H1 (cell line): ENCODE results near the gene CXCL17. TPM values are rescaled to one million over a fixed set of nuclear protein-coding genes. Genes with fewer than 3 reads are reported as not detected.

Experiments
- CTCF ChIA-PET: fragments of 300-600 bp; sonication (Branson Sonifier 250); formaldehyde crosslinking; loops from one replicate; lab custom pipeline; 2021; ENCODE audit not compliant: partially characterized antibody; lab: Charles Lee
- POLR2A ChIA-PET: fragments of 300-600 bp; sonication (Branson Sonifier 250); formaldehyde crosslinking; loops from one replicate; lab custom pipeline; 2021; ENCODE audit warnings: inconsistent platforms; ENCODE audit not compliant: partially characterized antibody; lab: Charles Lee
- DNase-seq, 2 experiments: peaks; one replicate each; pipeline versions ENCODE4 v3.0.0 to v3.0.0-alpha.2; 2010 to 2022; ENCODE audit warnings: low spot score in 2 of 2, low read depth in 1 of 2, mixed read lengths in 1 of 2
- FAIRE-seq: peaks from 2 replicates; lab custom pipeline; 2011; peaks lifted over from hg19 to GRCh38; lab: Jason Lieb, UNC
- H2AFZ ChIP-seq: 2 replicates; pipeline ENCODE4 v1.8.1; 2012; ENCODE audit warnings: low read length, inconsistent platforms
- H2AK5ac ChIP-seq: 2 replicates; pipeline ENCODE4 v1.6.1; 2013; ENCODE audit warnings: low read depth, low read length
- H2BK120ac ChIP-seq: replicated peaks from 2 replicates; pipeline ENCODE3; 2013; ENCODE audit warnings: low read depth, low read length, inconsistent platforms
- H2BK12ac ChIP-seq: 2 replicates; pipeline ENCODE4 v1.6.1; 2013; ENCODE audit warnings: low read depth, low read length
- H2BK15ac ChIP-seq: 2 replicates; pipeline ENCODE4 v1.6.1; 2013; ENCODE audit warnings: low read length
- H2BK20ac ChIP-seq: 2 replicates; pipeline ENCODE4 v1.6.1; 2013; ENCODE audit warnings: low read length
- H2BK5ac ChIP-seq: 2 replicates; pipeline ENCODE4 v1.6.1; 2013; ENCODE audit warnings: low read depth, low read length
- H3K14ac ChIP-seq: 2 replicates; pipeline ENCODE4 v1.6.1; 2013; ENCODE audit warnings: inconsistent platforms; ENCODE audit not compliant: insufficient read length
- H3K18ac ChIP-seq: 2 replicates; pipeline ENCODE4 v1.6.1; 2013; ENCODE audit warnings: low read length; ENCODE audit errors: extremely low read depth
- H3K23ac ChIP-seq: 2 replicates; pipeline ENCODE4 v1.6.1; 2013; ENCODE audit warnings: inconsistent platforms; ENCODE audit not compliant: insufficient read length
- H3K23me2 ChIP-seq: 2 replicates; pipeline ENCODE4 v1.6.1; 2013; ENCODE audit warnings: low read depth, low read length
- H3K27ac ChIP-seq: 2 replicates; pipeline ENCODE4 v1.6.1; 2011; ENCODE audit warnings: low read depth, low read length, inconsistent platforms
- H3K27me3 ChIP-seq, 4 experiments: replicated peaks in 1 of 4; 1 replicate in 1 of 4; 2 replicates in 3 of 4; pipeline versions ENCODE4 v1.6.1 to v1.8.1; 2011 to 2013; ENCODE audit warnings: low read length in 3 of 4, mild to moderate bottlenecking in 3 of 4, inconsistent platforms in 2 of 4, mixed read lengths in 2 of 4, moderate library complexity in 1 of 4; ENCODE audit not compliant: control insufficient read depth in 3 of 4, insufficient read depth in 3 of 4; ENCODE audit errors: extremely low read depth in 1 of 4
- H3K36me3 ChIP-seq, 4 experiments: 2 replicates each; pipeline versions ENCODE4 v1.6.1 to v1.8.1; 2011 to 2013; ENCODE audit warnings: mild to moderate bottlenecking in 4 of 4, low read length in 3 of 4, moderate library complexity in 2 of 4, control low read depth in 1 of 4, inconsistent platforms in 1 of 4; ENCODE audit not compliant: insufficient read depth in 4 of 4, control insufficient read depth in 2 of 4
- H3K4ac ChIP-seq: replicated peaks from 2 replicates; pipeline ENCODE3; 2013; ENCODE audit warnings: low read length, low read depth, mixed read lengths, inconsistent platforms; ENCODE audit not compliant: insufficient read length
- H3K4me1 ChIP-seq, 4 experiments: replicated peaks in 1 of 4; 1 replicate in 1 of 4; 2 replicates in 3 of 4; pipeline versions ENCODE4 v1.6.1 to v1.8.1; 2011 to 2013; ENCODE audit warnings: low read length in 3 of 4, inconsistent platforms in 2 of 4, mixed read lengths in 1 of 4; ENCODE audit not compliant: insufficient read depth in 4 of 4, control insufficient read depth in 3 of 4
- H3K4me2 ChIP-seq, 2 experiments: 2 replicates each; pipeline versions ENCODE4 v1.6.1 to v1.8.1; 2011 to 2013; ENCODE audit warnings: low read depth in 2 of 2, low read length in 2 of 2, control low read depth in 1 of 2, inconsistent platforms in 1 of 2, mild to moderate bottlenecking in 1 of 2; ENCODE audit not compliant: insufficient read depth in 1 of 2
- H3K4me3 ChIP-seq, 4 experiments: fragments of 200-600, 300-600 bp in 1 of 4; sonication (generic), shearing (Covaris generic), sonication (Bioruptor Twin) in 1 of 4; 2 replicates each; pipeline versions ENCODE4 v1.5.1 to v1.8.1; 2011 to 2016; ENCODE audit warnings: low read length in 4 of 4, low read depth in 3 of 4, control low read depth in 2 of 4, inconsistent platforms in 2 of 4, mild to moderate bottlenecking in 2 of 4, mixed read lengths in 1 of 4, moderate library complexity in 1 of 4; ENCODE audit not compliant: insufficient read depth in 2 of 4; ENCODE audit errors: extremely low read depth in 1 of 4
- H3K56ac ChIP-seq: replicated peaks from 2 replicates; pipeline ENCODE3; 2013; ENCODE audit warnings: low read depth, mild to moderate bottlenecking, mixed read lengths, low read length, inconsistent platforms; ENCODE audit not compliant: insufficient read length
- H3K79me1 ChIP-seq: 2 replicates; pipeline ENCODE4 v1.6.1; 2013; ENCODE audit warnings: low read depth, low read length, control low read depth
- H3K79me2 ChIP-seq, 2 experiments: 2 replicates each; pipeline versions ENCODE4 v1.6.1 to v1.8.1; 2012 to 2013; ENCODE audit warnings: low read length in 2 of 2, mild to moderate bottlenecking in 2 of 2, inconsistent platforms in 1 of 2; ENCODE audit not compliant: insufficient read depth in 2 of 2, control insufficient read depth in 1 of 2
- H3K9ac ChIP-seq, 4 experiments: replicated peaks in 1 of 4; 1 replicate in 1 of 4; 2 replicates in 3 of 4; pipeline versions ENCODE4 v1.6.1 to v1.8.1; 2011 to 2013; ENCODE audit warnings: low read depth in 3 of 4, low read length in 3 of 4, control low read depth in 2 of 4, mild to moderate bottlenecking in 2 of 4, moderate library complexity in 2 of 4, inconsistent platforms in 1 of 4; ENCODE audit errors: extremely low read depth in 1 of 4
- H3K9me3 ChIP-seq, 2 experiments: 2 replicates each; pipeline versions ENCODE4 v1.6.1 to v1.8.1; 2012 to 2013; ENCODE audit warnings: mild to moderate bottlenecking in 2 of 2, moderate library complexity in 2 of 2, control low read depth in 1 of 2, inconsistent platforms in 1 of 2, low read depth in 1 of 2, low read length in 1 of 2, mixed read lengths in 1 of 2; ENCODE audit not compliant: insufficient read depth in 2 of 2
- H4K20me1 ChIP-seq, 2 experiments: replicated peaks in 1 of 2; 2 replicates each; pipeline versions ENCODE3 to v1.8.1; 2011 to 2013; ENCODE audit warnings: inconsistent platforms in 2 of 2, low read length in 2 of 2, mild to moderate bottlenecking in 1 of 2; ENCODE audit not compliant: insufficient read depth in 2 of 2, control insufficient read depth in 1 of 2
- H4K5ac ChIP-seq: 2 replicates; pipeline ENCODE4 v1.6.1; 2013; ENCODE audit warnings: low read length, low read depth, mixed read lengths, inconsistent platforms; ENCODE audit not compliant: insufficient read length
- H4K8ac ChIP-seq: 2 replicates; pipeline ENCODE4 v1.8.0; 2013; ENCODE audit warnings: mild to moderate bottlenecking, moderate library complexity, low read length, inconsistent platforms; ENCODE audit not compliant: insufficient read depth; ENCODE audit errors: extremely low read depth
- H4K91ac ChIP-seq: replicated peaks from 2 replicates; pipeline ENCODE3; 2013; ENCODE audit warnings: low read length, mixed read lengths, inconsistent platforms; ENCODE audit not compliant: insufficient read length
- BCL11A ChIP-seq, 2 experiments: IDR thresholded peaks; one replicate each; pipeline ENCODE4 v1.6.1; 2011; ENCODE audit warnings: low read depth in 2 of 2, low read length in 2 of 2, mild to moderate bottlenecking in 2 of 2
- CBX8 ChIP-seq: fragments of 300-800, 300-1000 bp; sonication (generic); IDR thresholded peaks from 2 replicates; pipeline ENCODE4 v1.7.1; 2016; ENCODE audit warnings: low read depth, low read length, borderline replicate concordance
- EP300 ChIP-seq, 2 experiments: IDR thresholded peaks; 1 replicate in 1 of 2; 2 replicates in 1 of 2; pipeline ENCODE4 v1.6.1; 2011 to 2012; ENCODE audit warnings: low read depth in 2 of 2, low read length in 2 of 2, mild to moderate bottlenecking in 2 of 2, borderline replicate concordance in 1 of 2, inconsistent platforms in 1 of 2, moderate library complexity in 1 of 2
- FOSL1 ChIP-seq: IDR thresholded peaks from 2 replicates; pipeline ENCODE4 v1.6.1; 2011; ENCODE audit warnings: mild to moderate bottlenecking, low read depth, low read length, moderate library complexity; ENCODE audit not compliant: insufficient read depth
- HDAC6 ChIP-seq: IDR thresholded peaks from one replicate; pipeline ENCODE4 v1.7.1; 2012; ENCODE audit warnings: low read depth, mild to moderate bottlenecking, inconsistent platforms, low read length, moderate library complexity
- KDM5A ChIP-seq: fragments of 200-600 bp; IDR thresholded peaks from 2 replicates; pipeline ENCODE4 v1.7.1; 2012; ENCODE audit warnings: mild to moderate bottlenecking, low read length, inconsistent platforms, mixed read lengths
- NANOG ChIP-seq: IDR thresholded peaks from 2 replicates; pipeline ENCODE4 v1.6.1; 2011; ENCODE audit warnings: low read length, low read depth, mild to moderate bottlenecking, inconsistent platforms; ENCODE audit not compliant: insufficient read depth, poor library complexity, severe bottlenecking
- POLR2AphosphoS5 ChIP-seq: IDR thresholded peaks from 2 replicates; pipeline ENCODE4 v1.6.1; 2011; ENCODE audit warnings: low read depth, low read length
- RFX5 ChIP-seq: IDR thresholded peaks from 2 replicates; pipeline ENCODE4 v1.6.1; 2011; ENCODE audit warnings: low read depth, low read length, improper control_type of control experiment, borderline replicate concordance
- SAP30 ChIP-seq: fragments of 300-600 bp; sonication (generic); IDR thresholded peaks from 2 replicates; pipeline ENCODE4 v1.7.1; 2012; ENCODE audit warnings: low read length, moderate library complexity, mild to moderate bottlenecking, inconsistent platforms; ENCODE audit not compliant: insufficient read depth, insufficient replicate concordance
- SP1 ChIP-seq: IDR thresholded peaks from 2 replicates; pipeline ENCODE4 v1.6.1; 2011; ENCODE audit warnings: low read depth, low read length
- SP4 ChIP-seq: IDR thresholded peaks from 2 replicates; pipeline ENCODE4 v1.6.1; 2012; ENCODE audit warnings: low read length, inconsistent platforms
- TCF12 ChIP-seq: IDR thresholded peaks from 2 replicates; pipeline ENCODE4 v1.6.1; 2011; ENCODE audit warnings: low read depth, mild to moderate bottlenecking, low read length
- WGBS, 2 experiments: shearing (Covaris generic) in 1 of 2; methylation state at CpG; one replicate each; pipeline versions ENCODE4 v1.1.6 to v1.1.7; 2013 to 2015; ENCODE audit warnings: low lambda C conversion rate in 2 of 2, mixed read lengths in 2 of 2, inconsistent platforms in 1 of 2, low coverage in 1 of 2, missing lambda C conversion rate in 1 of 2; ENCODE audit not compliant: insufficient replicate concordance in 2 of 2, insufficient coverage in 1 of 2, insufficient read length in 1 of 2; ENCODE audit errors: extremely low coverage in 1 of 2, missing lambda C conversion rate in 1 of 2; 5-methylcytosine and 5-hydroxymethylcytosine counted together
- polyA plus RNA-seq, 7 experiments: library from polyadenylated mRNA; depleted of rRNA in 3 of 7; stranded (reverse) in 5 of 7; unstranded in 2 of 7; fragments of >200 nt in 5 of 7; fragments of 200-250 nt in 2 of 7; gene quantifications; 1 replicate in 5 of 7; 2 replicates in 1 of 7; 4 replicates in 1 of 7; pipeline versions ENCODE4 v1.2.1 to v1.2.3, GENCODE V29; 2011 to 2013; ENCODE audit warnings: missing spikeins in 2 of 7, mixed read lengths in 2 of 7
- total RNA-seq: library from RNA; stranded (reverse); fragmentation: NEBNext Ultra II Directional; extraction: Animal tissue kit (Norgen Biotek cat#: 25700); gene quantifications from 2 replicates; pipeline ENCODE4 v1.2.1, GENCODE V29; 2021
- TF ChIP-seq, protein P1 (sequence below): IDR thresholded peaks from 2 replicates; pipeline ENCODE4 v1.6.1; 2011; ENCODE audit warnings: low read depth, mild to moderate bottlenecking, low read length; ENCODE audit not compliant: insufficient read depth

Gene CXCL17
- total and polyA plus RNA-seq, 2 of the 8 experiments (the other 6 are each of a cell fraction or from before 2014, with no cell fraction given), result not detected

DNA sequence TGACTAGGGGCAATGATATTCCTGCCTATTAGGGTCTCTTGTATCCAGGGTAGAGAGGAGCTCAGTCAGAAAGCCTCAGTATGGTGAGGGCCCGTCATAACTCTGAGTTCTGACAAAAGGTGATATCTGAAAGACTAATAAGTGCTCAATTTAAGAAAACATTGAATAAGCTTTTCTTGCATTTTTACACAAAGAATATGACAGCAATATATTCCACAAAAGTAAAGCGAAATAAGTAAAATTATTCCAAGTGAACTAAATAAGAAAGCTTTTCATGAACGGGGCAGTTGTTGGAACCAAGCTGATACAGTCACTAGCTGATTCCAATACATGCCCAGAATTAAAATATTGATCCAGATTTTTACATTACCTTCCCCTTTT lies 45.0 kb upstream of the CXCL17 start:
- Histone ChIP-seq H3K18ac (no peak overlapping the region), H2AK5ac (no peak overlapping the region), H2BK12ac (no peak overlapping the region), H3K9ac (no peak overlapping the region), H3K36me3 (no peaks in the 10 kb centered on the region), H3K27ac (no peak overlapping the region), H3K56ac (no peak overlapping the region), H2AFZ (no peak overlapping the region), H4K20me1 (no peaks in the 10 kb centered on the region), H3K79me2 (no peaks in the 10 kb centered on the region), H3K4me3 (no peak overlapping the region), H2BK120ac (no peak overlapping the region), H3K4ac (no peak overlapping the region), H3K27me3 (no peaks in the 10 kb centered on the region), H3K9me3 (no peaks in the 10 kb centered on the region), H4K91ac (no peak overlapping the region), H2BK20ac (no peak overlapping the region), H3K79me1 (no peaks in the 10 kb centered on the region), H3K23ac (no peak overlapping the region), H2BK15ac (no peak overlapping the region), H2BK5ac (no peak overlapping the region), H3K14ac (no peak overlapping the region), H4K8ac (no peak overlapping the region), H3K4me2 (no peak overlapping the region), H4K5ac (no peak overlapping the region), H3K23me2 (no peaks in the 10 kb centered on the region), H3K4me1 (peaks cover 0 to 4% (median 1%) of the 10 kb centered on the region in 4 experiments; a peak in 3 of 7 replicates)
- POLR2A ChIA-PET, result interaction anchor here (1.3 to 1.8 kb wide), 2 partner anchors 11 to 13 kb away, joined by 3 to 5 read pairs; no protein-coding TSS in a partner anchor
- CTCF ChIA-PET, result interaction anchor here (0.7 to 5.3 kb wide), 6 partner anchors 36 to 76 kb away, joined by 3 to 23 read pairs (median 4); partner anchors contain the start of gene CEACAM1
- FAIRE-seq (no peak), DNase-seq (no peak)
- 78% methylated on average over 3 of the region's 3 CpGs; no CpG with 5 or more reads in 1 of the 2 experiments for WGBS, 2 experiments
- TF ChIP-seq CBX8 (no peak), BCL11A (IDR thresholded peaks at IDR 0.05; ENCODE audit: low read depth in 2 of 2, low read length in 2 of 2) (no peak), SP4 (no peak), TCF12 (no peak), HDAC6 (no peak), FOSL1 (no peak), POLR2AphosphoS5 (no peak), EP300 (IDR thresholded peaks at IDR 0.05; ENCODE audit: borderline replicate concordance in 1 of 2, low read depth in 2 of 2, low read length in 2 of 2) (no peak), KDM5A (no peak), SP1 (no peak), RFX5 (no peak), NANOG (no peak), SAP30 (no peak)
- TF ChIP-seq, protein P1, sequence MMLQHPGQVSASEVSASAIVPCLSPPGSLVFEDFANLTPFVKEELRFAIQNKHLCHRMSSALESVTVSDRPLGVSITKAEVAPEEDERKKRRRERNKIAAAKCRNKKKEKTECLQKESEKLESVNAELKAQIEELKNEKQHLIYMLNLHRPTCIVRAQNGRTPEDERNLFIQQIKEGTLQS, result no peak
